Fibroblast of the aortic adventitia (primary cell): Measurements from ENCODE around the gene FHIT. TPM values are rescaled to one million over a fixed set of nuclear protein-coding genes. Genes with fewer than 3 reads are reported as not detected.
A peak's percentile ranks its signal among the peaks of the same experiment; 100 is the strongest.

Source experiments
- DNase-seq: peaks from one replicate; pipeline ENCODE4 v3.0.0-alpha.2; 2010; ENCODE audit warnings: low read depth
- H3K4me3 ChIP-seq: 2 replicates; pipeline ENCODE4 v1.5.1; 2011; ENCODE audit warnings: low read depth, mild to moderate bottlenecking, control low read depth, low read length, moderate library complexity
- CTCF ChIP-seq: IDR thresholded peaks from 2 replicates; pipeline ENCODE4 v1.5.1; 2011; ENCODE audit warnings: mild to moderate bottlenecking, low read length, control low read depth, inconsistent platforms; ENCODE audit not compliant: insufficient read depth
- total RNA-seq: library from RNA; depleted of rRNA; stranded (reverse); fragments of >200 nt; gene quantifications from 2 replicates; pipeline ENCODE4 v1.2.3, GENCODE V29; 2012; ENCODE audit warnings: low replicate concordance

The FHIT gene
- total RNA-seq, 1 donor: 1.5 TPM

GRCh38 chr3:60582288-60582687 is 669.0 kb downstream of the FHIT start:
- peak; percentile 13 for DNase-seq
- H3K4me3 ChIP-seq: no peak overlapping the region
- TF ChIP-seq CTCF: no peak

GRCh38 chr3:60580809-60581208 is 670.4 kb downstream of the FHIT start:
- TF ChIP-seq CTCF: no peak
- no peak for DNase-seq
- no peak overlapping the region for H3K4me3 ChIP-seq

- TF ChIP-seq CTCF: no peak
- H3K4me3 ChIP-seq: no peak overlapping the region
- peak; percentile 70 for DNase-seq
These were observed 671.5 kb downstream of the FHIT start for GRCh38 chr3:60579734-60580133.

GRCh38 chr3:60578936-60579335 is 672.3 kb downstream of the FHIT start:
- DNase-seq: no peak
- H3K4me3 ChIP-seq: no peak overlapping the region
- TF ChIP-seq CTCF: no peak

- no peak overlapping the region for H3K4me3 ChIP-seq
- TF ChIP-seq CTCF: no peak
- no peak for DNase-seq
These were observed 673.7 kb downstream of the FHIT start for GRCh38 chr3:60577601-60578000.

- H3K4me3 ChIP-seq: no peak overlapping the region
- no peak for DNase-seq
- TF ChIP-seq CTCF: no peak
These were observed 675.5 kb downstream of the FHIT start for GRCh38 chr3:60575718-60576272.

- no peak for TF ChIP-seq CTCF
- DNase-seq: no peak
These were observed 677.0 kb downstream of the FHIT start for GRCh38 chr3:60574046-60574769.

More at GRCh38 chr3:60574046-60574769, 677.0 kb downstream of the FHIT start:
- H3K4me3 ChIP-seq: no peak overlapping the region
